Muscle of leg (tissue), 11 donors: ENCODE data around the gene TSPAN10. TPM values are rescaled to one million over a fixed set of nuclear protein-coding genes. Genes with fewer than 3 reads are reported as not detected.

Experiments
- DNase-seq: peaks from one replicate; pipeline ENCODE4 v3.0.0; 2013
- H3K27ac ChIP-seq: one replicate; pipeline ENCODE4 v1.5.1; 2013; ENCODE audit warnings: mild to moderate bottlenecking, low read length, control low read depth
- H3K27me3 ChIP-seq: one replicate; pipeline ENCODE4 v1.6.1; 2013; ENCODE audit warnings: low read length; ENCODE audit not compliant: control insufficient read depth, insufficient read depth
- H3K36me3 ChIP-seq: one replicate; pipeline ENCODE4 v1.6.1; 2013; ENCODE audit warnings: low read length; ENCODE audit not compliant: control insufficient read depth, insufficient read depth
- H3K4me1 ChIP-seq: one replicate; pipeline ENCODE4 v1.6.1; 2013; ENCODE audit warnings: low read length; ENCODE audit not compliant: control insufficient read depth, insufficient read depth
- H3K4me3 ChIP-seq: one replicate; pipeline ENCODE4 v1.5.1; 2013; ENCODE audit warnings: low read length, control low read depth
- H3K9me3 ChIP-seq: replicated peaks from 2 replicates; pipeline ENCODE4 v1.6.1; 2013; ENCODE audit warnings: low read depth, low read length; ENCODE audit not compliant: control insufficient read depth
- WGBS: methylation state at CpG from one replicate; pipeline ENCODE4 v1.1.5; 2013; ENCODE audit warnings: missing lambda C conversion rate; ENCODE audit not compliant: insufficient coverage; 5-methylcytosine and 5-hydroxymethylcytosine counted together
- polyA plus RNA-seq, 8 donors: library from polyadenylated mRNA; unstranded; fragments of 120-200 nt; gene quantifications; one replicate each; pipeline versions ENCODE4 v1.2.1 to v1.2.3, GENCODE V29; 2013; ENCODE audit warnings: inconsistent platforms in 1 of 8, low replicate concordance in 1 of 8; ENCODE audit not compliant: insufficient read length in 8 of 8, insufficient read depth in 1 of 8
- total RNA-seq: library from RNA; stranded (reverse); fragments of 120-200 nt; gene quantifications from one replicate; pipeline ENCODE4 v1.2.4, GENCODE V29; 2013

TSPAN10 gene
- total and polyA plus RNA-seq, 9 donors = 0.53 to 1.7 (median 1.2) TPM

GRCh38 chr17:81685108-81685507, 48.1 kb downstream of the TSPAN10 start:
- Histone ChIP-seq H3K9me3 (no peaks in the 10 kb centered on the region), H3K4me1 (peaks cover 26% of the 10 kb centered on the region), H3K4me3 (peak overlapping the region; percentile 76), H3K27ac (no peak overlapping the region), H3K36me3 (peaks cover 58% of the 10 kb centered on the region), H3K27me3 (no peaks in the 10 kb centered on the region)
- 84% methylated on average over 11 of the region's 12 CpGs for WGBS
- no peak for DNase-seq

GRCh38 chr17:81686614-81687013, 49.6 kb downstream of the TSPAN10 start:
- H3K36me3 ChIP-seq = peaks cover 63% of the 10 kb centered on the region
- 92% methylated on average over 20 of the region's 20 CpGs for WGBS

GRCh38 chr17:81687770-81688541, 51.0 kb downstream of the TSPAN10 start:
- WGBS = 90% methylated on average over 40 of the region's 41 CpGs
- peaks cover 76% of the 10 kb centered on the region for H3K36me3 ChIP-seq
- DNase-seq = no peak
- H3K4me3 ChIP-seq = no peak overlapping the region
- H3K4me1 ChIP-seq = peaks cover 14% of the 10 kb centered on the region
- no peaks in the 10 kb centered on the region for H3K27me3 ChIP-seq
- no peak overlapping the region for H3K27ac ChIP-seq
- no peaks in the 10 kb centered on the region for H3K9me3 ChIP-seq

More at GRCh38 chr17:81686614-81687013, 49.6 kb downstream of the TSPAN10 start:
- H3K27ac ChIP-seq = no peak overlapping the region
- no peak overlapping the region for H3K4me3 ChIP-seq
- no peaks in the 10 kb centered on the region for H3K9me3 ChIP-seq
- peaks cover 26% of the 10 kb centered on the region for H3K4me1 ChIP-seq
- H3K27me3 ChIP-seq = no peaks in the 10 kb centered on the region
- no peak for DNase-seq

GRCh38 chr17:81688616-81689015, 51.6 kb downstream of the TSPAN10 start:
- Histone ChIP-seq H3K27ac (no peak overlapping the region), H3K4me1 (peaks cover 14% of the 10 kb centered on the region), H3K27me3 (no peaks in the 10 kb centered on the region), H3K36me3 (peaks cover 82% of the 10 kb centered on the region), H3K9me3 (no peaks in the 10 kb centered on the region), H3K4me3 (no peak overlapping the region)
- 85% methylated on average over 14 of the region's 14 CpGs for WGBS
- DNase-seq = no peak

GRCh38 chr17:81690066-81690465, 53.1 kb downstream of the TSPAN10 start:
- Histone ChIP-seq H3K4me3 (no peak overlapping the region), H3K9me3 (no peaks in the 10 kb centered on the region), H3K27ac (no peak overlapping the region), H3K27me3 (no peaks in the 10 kb centered on the region), H3K36me3 (peaks cover 97% of the 10 kb centered on the region), H3K4me1 (peaks cover 6% of the 10 kb centered on the region)
- DNase-seq = no peak
- 89% methylated on average over 16 of the region's 18 CpGs for WGBS

- H3K4me3 ChIP-seq = no peak overlapping the region
- DNase-seq = no peak
- no peaks in the 10 kb centered on the region for H3K27me3 ChIP-seq
- H3K4me1 ChIP-seq = peaks cover under 1% of the 10 kb centered on the region
- H3K9me3 ChIP-seq = no peaks in the 10 kb centered on the region
- H3K27ac ChIP-seq = no peak overlapping the region
- 82% methylated on average over 17 of the region's 17 CpGs for WGBS
- H3K36me3 ChIP-seq = peaks cover 97% of the 10 kb centered on the region
These were observed 53.6 kb downstream of the TSPAN10 start for GRCh38 chr17:81690549-81690948.

GRCh38 chr17:81691196-81691595, 54.2 kb downstream of the TSPAN10 start:
- Histone ChIP-seq H3K27me3 (no peaks in the 10 kb centered on the region), H3K27ac (no peak overlapping the region), H3K4me1 (no peaks in the 10 kb centered on the region), H3K36me3 (peaks cover 98% of the 10 kb centered on the region), H3K9me3 (no peaks in the 10 kb centered on the region), H3K4me3 (no peak overlapping the region)
- WGBS = 92% methylated on average over 17 of the region's 18 CpGs
- no peak for DNase-seq

GRCh38 chr17:81691608-81692007, 54.6 kb downstream of the TSPAN10 start:
- Histone ChIP-seq H3K27me3 (no peaks in the 10 kb centered on the region), H3K36me3 (peaks cover 98% of the 10 kb centered on the region), H3K4me3 (no peak overlapping the region), H3K4me1 (no peaks in the 10 kb centered on the region), H3K9me3 (no peaks in the 10 kb centered on the region), H3K27ac (no peak overlapping the region)
- WGBS = 97% methylated on average over 14 of the region's 20 CpGs
- DNase-seq = no peak

GRCh38 chr17:81693509-81694210, 56.7 kb downstream of the TSPAN10 start:
- 91% methylated on average over 26 of the region's 35 CpGs for WGBS
- H3K4me1 ChIP-seq = no peaks in the 10 kb centered on the region

GRCh38 chr17:81694810-81695209, 57.8 kb downstream of the TSPAN10 start:
- Histone ChIP-seq H3K9me3 (no peaks in the 10 kb centered on the region), H3K27ac (no peak overlapping the region), H3K36me3 (peaks cover 89% of the 10 kb centered on the region), H3K4me1 (no peaks in the 10 kb centered on the region), H3K27me3 (no peaks in the 10 kb centered on the region), H3K4me3 (no peak overlapping the region)
- 91% methylated on average over 11 of the region's 19 CpGs for WGBS
- DNase-seq = no peak

More at GRCh38 chr17:81693509-81694210, 56.7 kb downstream of the TSPAN10 start:
- DNase-seq = no peak
- H3K9me3 ChIP-seq = no peaks in the 10 kb centered on the region
- no peaks in the 10 kb centered on the region for H3K27me3 ChIP-seq
- H3K4me3 ChIP-seq = no peak overlapping the region
- H3K36me3 ChIP-seq = peaks cover 98% of the 10 kb centered on the region
- no peak overlapping the region for H3K27ac ChIP-seq
